Activated CD4-positive, alpha-beta T cell treated with anti-CD3 and anti-CD28 coated beads, Interleukin-2, amount 50 U/mL, for 24 hours (primary cell): Measurements from ENCODE around the gene ANAPC2.

ENCODE experiments used
- DNase-seq, 2 donors: peaks; one replicate each; pipeline ENCODE4 v3.0.0-alpha.2; 2020; ENCODE audit warnings: low read depth in 1 of 2, low spot score in 1 of 2

ANAPC2 gene

GRCh38 chr9:137130176-137130755 is 58.1 kb downstream of the ANAPC2 start:
- no peak for DNase-seq

- DNase-seq = peak; percentile 78 to 85
Measured at GRCh38 chr9:137129456-137130175, 58.7 kb downstream of the ANAPC2 start.

- DNase-seq = no peak
Measured at GRCh38 chr9:137128862-137129455, 59.4 kb downstream of the ANAPC2 start.

GRCh38 chr9:137128158-137128861 is 60.0 kb downstream of the ANAPC2 start:
- no peak for DNase-seq

GRCh38 chr9:137127301-137128157 is 60.8 kb downstream of the ANAPC2 start:
- DNase-seq = no peak

- no peak for DNase-seq
Measured at GRCh38 chr9:137126786-137127185, 61.6 kb downstream of the ANAPC2 start.
